Uterus (tissue), 2 donors: ENCODE results near the gene CFHR5.

Experiments
- POLR2A ChIP-seq, 2 donors: fragments of 450-650 bp; IDR thresholded peaks; one replicate each; pipeline ENCODE4 v1.6.1; 2016; ENCODE audit warnings: antibody characterized with exemption in 2 of 2, mild to moderate bottlenecking in 1 of 2, moderate library complexity in 1 of 2
- TF ChIP-seq, protein P1 (sequence below), 4 experiments: fragments of 200-600 bp in 2 of 4; fragments of 450-650 bp in 2 of 4; sonication (generic) in 2 of 4; IDR thresholded peaks; one replicate each; pipeline ENCODE4 v1.5.1; 2016 to 2019; ENCODE audit warnings: antibody characterized with exemption in 4 of 4, mild to moderate bottlenecking in 2 of 4, moderate library complexity in 1 of 4

DNA sequence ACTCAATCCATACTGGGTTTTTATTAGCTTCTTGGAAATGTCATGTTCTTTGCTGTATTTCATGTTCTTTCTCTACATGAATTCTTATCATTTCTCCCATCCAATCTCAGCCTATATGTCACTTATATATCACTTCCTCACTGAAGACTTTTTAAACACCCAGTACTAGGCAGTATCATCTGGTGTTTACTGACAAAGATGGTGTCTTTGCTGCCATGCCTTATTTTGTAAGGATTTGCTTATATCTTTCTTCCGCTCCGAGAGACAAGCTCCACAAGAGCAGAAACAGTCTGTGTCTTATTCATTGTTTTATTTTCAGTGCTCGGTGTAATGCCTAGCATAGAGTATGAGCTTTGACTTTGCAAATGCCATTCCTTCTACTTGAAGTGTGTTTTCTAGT lies 59.5 kb downstream of the CFHR5 start:
- TF ChIP-seq, protein P1, sequence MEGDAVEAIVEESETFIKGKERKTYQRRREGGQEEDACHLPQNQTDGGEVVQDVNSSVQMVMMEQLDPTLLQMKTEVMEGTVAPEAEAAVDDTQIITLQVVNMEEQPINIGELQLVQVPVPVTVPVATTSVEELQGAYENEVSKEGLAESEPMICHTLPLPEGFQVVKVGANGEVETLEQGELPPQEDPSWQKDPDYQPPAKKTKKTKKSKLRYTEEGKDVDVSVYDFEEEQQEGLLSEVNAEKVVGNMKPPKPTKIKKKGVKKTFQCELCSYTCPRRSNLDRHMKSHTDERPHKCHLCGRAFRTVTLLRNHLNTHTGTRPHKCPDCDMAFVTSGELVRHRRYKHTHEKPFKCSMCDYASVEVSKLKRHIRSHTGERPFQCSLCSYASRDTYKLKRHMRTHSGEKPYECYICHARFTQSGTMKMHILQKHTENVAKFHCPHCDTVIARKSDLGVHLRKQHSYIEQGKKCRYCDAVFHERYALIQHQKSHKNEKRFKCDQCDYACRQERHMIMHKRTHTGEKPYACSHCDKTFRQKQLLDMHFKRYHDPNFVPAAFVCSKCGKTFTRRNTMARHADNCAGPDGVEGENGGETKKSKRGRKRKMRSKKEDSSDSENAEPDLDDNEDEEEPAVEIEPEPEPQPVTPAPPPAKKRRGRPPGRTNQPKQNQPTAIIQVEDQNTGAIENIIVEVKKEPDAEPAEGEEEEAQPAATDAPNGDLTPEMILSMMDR (IDR thresholded peaks at IDR 0.05): no peak
- TF ChIP-seq POLR2A (IDR thresholded peaks at IDR 0.05): no peak
